GM13977 (cell line): ENCODE data around the gene DMRT3.

Experiments
- DNase-seq: peaks from one replicate; pipeline ENCODE4 v3.0.0; 2012; ENCODE audit warnings: low spot score
- in situ Hi-C: fragments of 300-500 bp; cut with MboI; formaldehyde crosslinking; loops from one replicate; pipeline ENCODE4 v1.12.0; 2022; ENCODE audit warnings: low sequenced_read_pairs, low pct_unique_long_range_greater_than_20kb, mixed read lengths, inconsistent platforms; ENCODE audit not compliant: unreplicated experiment
- TF ChIP-seq, protein P1 (sequence below): IDR thresholded peaks from 2 replicates; pipeline ENCODE4 v1.5.1; 2012; ENCODE audit warnings: mild to moderate bottlenecking, control low read depth; ENCODE audit not compliant: insufficient read depth; ENCODE audit errors: extremely low read depth, missing control alignments

The DMRT3 gene

DNA sequence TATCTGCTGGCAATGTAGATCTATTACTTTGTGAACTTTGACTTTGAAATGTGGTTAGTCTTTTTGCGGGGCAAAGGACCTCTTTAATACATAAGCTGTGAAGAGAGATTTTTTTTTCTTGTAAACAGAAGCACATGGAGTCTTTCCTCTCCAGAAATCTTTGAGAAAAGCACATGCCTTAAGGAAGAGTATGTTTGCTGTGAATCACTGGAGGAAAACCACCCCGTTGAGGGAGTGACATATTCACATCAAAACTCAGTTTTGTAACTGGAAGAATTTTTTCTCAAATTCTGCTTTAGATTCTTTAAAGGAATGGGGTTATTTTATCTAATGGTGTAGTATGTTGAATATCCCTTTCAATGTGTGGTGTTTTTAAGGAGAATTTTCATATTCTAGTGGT lies 3.5 kb downstream of the DMRT3 start:
- in situ Hi-C loops = loop anchor here (10.0 to 25.0 kb wide), 2 partner anchors 65 to 368 kb away; no protein-coding TSS in a partner anchor
- TF ChIP-seq, protein P1, sequence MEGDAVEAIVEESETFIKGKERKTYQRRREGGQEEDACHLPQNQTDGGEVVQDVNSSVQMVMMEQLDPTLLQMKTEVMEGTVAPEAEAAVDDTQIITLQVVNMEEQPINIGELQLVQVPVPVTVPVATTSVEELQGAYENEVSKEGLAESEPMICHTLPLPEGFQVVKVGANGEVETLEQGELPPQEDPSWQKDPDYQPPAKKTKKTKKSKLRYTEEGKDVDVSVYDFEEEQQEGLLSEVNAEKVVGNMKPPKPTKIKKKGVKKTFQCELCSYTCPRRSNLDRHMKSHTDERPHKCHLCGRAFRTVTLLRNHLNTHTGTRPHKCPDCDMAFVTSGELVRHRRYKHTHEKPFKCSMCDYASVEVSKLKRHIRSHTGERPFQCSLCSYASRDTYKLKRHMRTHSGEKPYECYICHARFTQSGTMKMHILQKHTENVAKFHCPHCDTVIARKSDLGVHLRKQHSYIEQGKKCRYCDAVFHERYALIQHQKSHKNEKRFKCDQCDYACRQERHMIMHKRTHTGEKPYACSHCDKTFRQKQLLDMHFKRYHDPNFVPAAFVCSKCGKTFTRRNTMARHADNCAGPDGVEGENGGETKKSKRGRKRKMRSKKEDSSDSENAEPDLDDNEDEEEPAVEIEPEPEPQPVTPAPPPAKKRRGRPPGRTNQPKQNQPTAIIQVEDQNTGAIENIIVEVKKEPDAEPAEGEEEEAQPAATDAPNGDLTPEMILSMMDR = no peak
- DNase-seq = no peak

DNA sequence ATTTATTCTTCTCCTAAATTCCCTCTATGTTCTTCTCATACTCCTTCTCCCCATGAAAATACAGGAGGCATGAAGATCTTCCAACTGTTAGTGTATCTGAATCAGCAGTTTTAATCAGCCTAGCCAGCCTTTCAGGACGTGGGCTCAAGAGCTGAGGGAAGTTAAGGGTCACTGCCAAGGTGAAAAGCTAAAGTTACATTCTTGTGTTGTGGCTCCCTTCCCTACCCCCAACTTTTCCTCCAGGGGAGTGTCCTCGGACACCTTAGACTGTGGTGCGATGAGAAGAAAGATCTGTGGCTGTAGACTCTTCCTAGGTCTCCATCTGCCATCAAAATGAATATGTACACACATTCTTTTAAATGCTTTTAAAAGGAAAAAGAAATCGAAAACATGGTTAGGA lies 4.2 kb downstream of the DMRT3 start:
- in situ Hi-C loops = loop anchor here (25.0 kb wide), 1 partner anchor 368 kb away; no protein-coding TSS in a partner anchor
- DNase-seq = no peak
- TF ChIP-seq, protein P1 = no peak

DNA sequence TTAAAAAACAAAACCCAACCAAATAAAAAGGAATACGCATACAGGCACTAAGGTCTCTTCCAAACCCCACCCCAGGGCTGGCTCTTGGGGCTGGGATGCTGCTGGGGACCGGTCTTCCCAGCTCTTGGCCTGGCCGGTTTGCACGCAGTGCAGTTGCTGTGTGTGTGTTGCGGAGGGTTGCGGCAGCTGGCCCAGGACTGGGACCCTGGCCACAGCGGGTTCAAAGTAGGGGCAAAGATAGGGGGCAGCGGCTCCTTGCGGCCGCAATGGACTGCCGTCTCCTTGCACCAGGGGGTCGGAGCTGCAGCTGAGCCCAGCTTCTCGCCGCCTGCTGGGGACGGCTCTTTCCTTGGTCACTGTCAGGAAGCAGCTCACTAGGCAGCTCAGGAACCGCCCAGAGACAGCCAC lies 5.0 kb downstream of the DMRT3 start:
- DNase-seq = no peak
- TF ChIP-seq, protein P1 = no peak
- in situ Hi-C loops = loop anchor here (25.0 kb wide), 1 partner anchor 369 kb away; no protein-coding TSS in a partner anchor

DNA sequence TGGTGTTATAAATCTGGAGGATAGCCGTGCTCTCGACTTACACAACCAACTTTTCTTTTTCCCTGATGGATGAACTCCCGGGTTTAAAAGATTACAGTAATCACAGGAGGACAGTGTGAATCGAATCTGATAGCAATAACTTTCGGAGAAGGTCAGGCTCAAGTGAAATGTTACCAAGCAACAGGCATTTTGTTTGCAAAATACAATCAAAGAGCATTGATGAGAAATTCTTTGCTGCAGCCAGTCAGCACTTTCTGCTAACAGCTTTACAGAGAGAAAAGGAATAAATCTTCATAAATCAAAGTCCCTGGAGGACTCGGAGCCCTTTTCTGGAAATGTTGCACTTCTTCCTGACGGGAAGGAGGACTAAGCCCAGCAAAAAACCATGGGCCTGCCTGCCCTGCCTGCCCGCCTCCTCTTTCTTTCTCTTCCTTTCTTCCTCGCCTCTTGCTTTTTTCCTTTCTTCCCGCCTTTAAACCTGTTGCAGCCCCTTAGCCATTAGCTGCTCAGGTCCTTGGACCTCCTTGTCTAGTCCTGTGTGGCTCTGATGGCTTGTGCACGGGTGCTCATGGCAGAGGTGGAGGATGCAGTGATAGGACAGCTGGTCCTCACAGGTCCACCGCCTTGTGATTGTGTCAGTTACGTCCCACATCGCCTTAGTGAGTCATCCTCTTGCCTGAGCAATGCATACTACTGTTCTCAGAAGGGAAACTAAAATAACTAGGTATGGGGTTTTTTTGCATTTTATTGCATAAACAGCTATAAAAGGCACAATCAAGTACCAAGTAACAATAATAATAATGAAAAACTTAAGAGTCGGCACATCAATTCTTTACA lies 6.2 kb downstream of the DMRT3 start:
- in situ Hi-C loops = loop anchor here (25.0 kb wide), 1 partner anchor 370 kb away; no protein-coding TSS in a partner anchor
- TF ChIP-seq, protein P1 = no peak
- DNase-seq = no peak

DNA sequence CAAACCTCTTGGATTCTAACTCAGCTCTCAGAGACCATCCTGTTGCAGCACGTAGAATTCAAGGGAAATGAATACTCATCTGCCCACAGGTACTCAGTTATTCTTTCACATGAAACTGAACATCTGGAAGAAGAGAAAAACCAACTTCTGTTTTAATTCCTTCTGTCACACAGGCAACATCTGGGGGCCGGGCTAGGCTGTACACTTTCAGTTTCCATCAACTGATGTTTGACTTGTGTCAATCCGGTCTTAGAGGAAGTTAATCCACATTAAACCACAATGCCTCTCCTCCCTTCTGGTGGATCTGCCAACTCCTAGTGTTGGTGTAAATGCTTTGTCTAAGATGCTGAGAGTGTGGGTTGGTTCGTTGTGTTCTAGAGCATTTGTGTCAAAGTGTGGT lies 17.6 kb downstream of the DMRT3 start:
- TF ChIP-seq, protein P1 = no peak
- no peak for DNase-seq
- in situ Hi-C loops = loop anchor here (25.0 kb wide), 1 partner anchor 382 kb away; no protein-coding TSS in a partner anchor

DNA sequence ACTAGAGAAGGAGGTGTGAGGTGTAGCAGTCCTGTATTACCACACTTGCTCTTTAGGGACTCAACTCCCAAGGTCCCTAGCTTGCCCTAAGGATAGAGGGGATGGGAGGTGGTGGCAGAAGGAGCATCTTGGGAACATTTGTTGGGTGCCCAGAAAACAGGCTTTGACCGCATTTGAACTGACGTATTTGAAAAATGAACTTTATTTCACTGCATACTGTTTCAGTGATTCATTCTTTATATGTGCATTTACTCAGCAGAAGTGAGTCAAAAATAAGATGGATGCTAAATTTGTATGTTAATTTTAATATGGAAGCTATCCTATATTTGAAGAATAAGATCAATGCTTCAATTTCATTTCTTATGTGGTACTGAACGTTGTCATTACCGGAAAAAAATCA lies 18.7 kb downstream of the DMRT3 start:
- TF ChIP-seq, protein P1 = no peak
- DNase-seq = no peak
- in situ Hi-C loops = loop anchor here (25.0 kb wide), 1 partner anchor 383 kb away; no protein-coding TSS in a partner anchor
